HG03060 (cell line): ENCODE data around the gene LRRC8E.

Experiments used
- ATAC-seq: cut with Tn5 transposase; IDR thresholded peaks from one replicate; pipeline ENCODE4 v1.9.1; 2021; ENCODE audit warnings: low read depth, moderate number of reproducible peaks; ENCODE audit not compliant: unreplicated experiment

The LRRC8E gene

GRCh38 chr19:7888145-7888825 is at the start of gene LRRC8E:
LRRC8E (plus strand) TSS chr19:7888510; CDS start chr19:7895604, 7,094 bp downstream.
- no peak for ATAC-seq

GRCh38 chr19:7839476-7839875 is 48.8 kb upstream of the LRRC8E start:
- no peak for ATAC-seq

GRCh38 chr19:7840629-7841028 is 47.7 kb upstream of the LRRC8E start:
- ATAC-seq: no peak

- ATAC-seq: no peak
These were observed 46.3 kb upstream of the LRRC8E start for GRCh38 chr19:7841751-7842660.

GRCh38 chr19:7842661-7843294 is 45.5 kb upstream of the LRRC8E start:
- no peak for ATAC-seq

- no peak for ATAC-seq
These were observed 44.8 kb upstream of the LRRC8E start for GRCh38 chr19:7843521-7843920.

GRCh38 chr19:7844405-7844804 is 43.9 kb upstream of the LRRC8E start:
- ATAC-seq: no peak

GRCh38 chr19:7844951-7845350 is 43.4 kb upstream of the LRRC8E start:
- ATAC-seq: no peak

- ATAC-seq: no peak
These were observed 42.7 kb upstream of the LRRC8E start for GRCh38 chr19:7845390-7846154.

GRCh38 chr19:7846155-7846646 is 42.1 kb upstream of the LRRC8E start:
- no peak for ATAC-seq

GRCh38 chr19:7847664-7848063 is 40.6 kb upstream of the LRRC8E start:
- ATAC-seq: no peak

- no peak for ATAC-seq
These were observed 39.4 kb upstream of the LRRC8E start for GRCh38 chr19:7848779-7849457.

- ATAC-seq: no peak
These were observed 38.7 kb upstream of the LRRC8E start for GRCh38 chr19:7849631-7849999.

GRCh38 chr19:7850000-7850813 is 38.1 kb upstream of the LRRC8E start:
- ATAC-seq: no peak

- ATAC-seq: no peak
These were observed 37.2 kb upstream of the LRRC8E start for GRCh38 chr19:7850945-7851622.

- no peak for ATAC-seq
These were observed 36.4 kb upstream of the LRRC8E start for GRCh38 chr19:7851623-7852500.
